COLO668 (cell line): Measurements from ENCODE around the gene CBY1.

Experiments
- DNase-seq: peaks from one replicate; lab custom pipeline; 2025; ENCODE audit not compliant: unreplicated experiment; lab: John Stamatoyannopoulos, UW

Gene CBY1

GRCh38 chr22:38645430-38645829 is 11.0 kb upstream of the CBY1 start:
- no peak for DNase-seq

- DNase-seq: peak; percentile 10
Measured at GRCh38 chr22:38649841-38650522, 6.5 kb upstream of the CBY1 start.

- DNase-seq: peak; percentile 17
Measured at GRCh38 chr22:38652859-38653258, 3.6 kb upstream of the CBY1 start.

- no peak for DNase-seq
Measured at GRCh38 chr22:38653741-38654140, 2.7 kb upstream of the CBY1 start.

GRCh38 chr22:38655519-38656255 is 751 bp upstream of the CBY1 start:
- peak; percentile 58 for DNase-seq

GRCh38 chr22:38657045-38657909 is 839 bp downstream of the CBY1 start:
- peak; percentile 57 for DNase-seq

GRCh38 chr22:38674888-38675287 is 18.4 kb downstream of the CBY1 start:
- no peak for DNase-seq

GRCh38 chr22:38675833-38676232 is 19.4 kb downstream of the CBY1 start:
- no peak for DNase-seq

- peak; percentile 93 for DNase-seq
Measured at GRCh38 chr22:38681582-38682335, 25.3 kb downstream of the CBY1 start, which contains the start of gene TOMM22. TSS of gene TOMM22 (plus strand) at chr22:38681957. CDS start at chr22:38681979, 22 bp downstream.

- DNase-seq: no peak
Measured at GRCh38 chr22:38684895-38685294, 28.5 kb downstream of the CBY1 start.

GRCh38 chr22:38685761-38686160 is 29.3 kb downstream of the CBY1 start:
- no peak for DNase-seq

GRCh38 chr22:38689651-38690050 is 33.2 kb downstream of the CBY1 start:
- DNase-seq: no peak

GRCh38 chr22:38694049-38694448 is 37.6 kb downstream of the CBY1 start:
- DNase-seq: no peak

- DNase-seq: no peak
Measured at GRCh38 chr22:38694940-38695339, 38.5 kb downstream of the CBY1 start.

GRCh38 chr22:38696606-38697424 is 40.4 kb downstream of the CBY1 start:
- DNase-seq: no peak

GRCh38 chr22:38697425-38698089 is 41.1 kb downstream of the CBY1 start:
- DNase-seq: no peak

GRCh38 chr22:38698407-38699094 is 42.1 kb downstream of the CBY1 start:
- DNase-seq: no peak

GRCh38 chr22:38699143-38699542 is 42.7 kb downstream of the CBY1 start:
- DNase-seq: no peak

- DNase-seq: no peak
Measured at GRCh38 chr22:38699784-38700183, 43.3 kb downstream of the CBY1 start.
